Ovary (tissue), 3 donors: Measurements from ENCODE around the gene C1orf21.

ENCODE experiments used
- CTCF ChIP-seq, 3 donors: fragments of 450-650 bp in 2 of 3; fragments of 200-600 bp in 1 of 3; IDR thresholded peaks; one replicate each; pipeline versions ENCODE4 v1.5.1 to v1.8.0; 2016 to 2022; ENCODE audit warnings: antibody characterized with exemption in 3 of 3, mild to moderate bottlenecking in 1 of 3
- EP300 ChIP-seq: sonication (generic); formaldehyde crosslinking; IDR thresholded peaks from one replicate; pipeline ENCODE4 v1.6.1; 2017; ENCODE audit warnings: antibody characterized with exemption
- donor health status: DM: no; HTN: no; CAD: no.

DNA sequence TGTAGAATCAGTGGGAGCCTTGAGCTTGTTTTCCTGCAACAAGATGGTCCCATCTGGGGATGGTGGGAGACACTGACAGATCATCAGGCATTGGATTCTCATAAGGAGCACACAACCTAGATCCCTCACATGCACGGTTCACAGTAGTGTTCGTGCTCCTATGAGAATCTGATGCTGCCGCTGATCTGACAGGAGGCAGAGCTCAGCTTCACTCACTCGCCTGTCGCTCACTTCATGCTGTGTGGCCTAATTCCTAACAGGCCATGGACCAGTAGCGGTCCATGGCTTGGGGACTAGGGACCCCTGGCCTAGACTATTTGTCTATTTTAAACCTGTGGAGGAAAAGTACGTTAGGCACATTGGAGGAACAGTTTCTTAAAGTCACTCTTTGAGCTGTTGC, 227.8 kb downstream of the C1orf21 start:
- TF ChIP-seq CTCF (IDR thresholded peaks at IDR 0.05) (no peak), EP300 (no peak)
